B cell (primary cell): ENCODE results near the gene FGFR3. TPM values are rescaled to one million over a fixed set of nuclear protein-coding genes. Genes with fewer than 3 reads are reported as not detected.

Source experiments
- ATAC-seq: fragments of 200-7000 bp; cut with Tn5 transposase; one replicate; pipeline ENCODE4 v1.10.0; 2021; ENCODE audit warnings: low read depth, mild to moderate bottlenecking, moderate number of reproducible peaks, moderate library complexity
- CTCF ChIA-PET: fragments of 350-600 bp; sonication (Branson Sonifier 250); formaldehyde crosslinking; loops from one replicate; lab custom pipeline; 2021; ENCODE audit warnings: antibody characterized with exemption, inconsistent platforms; lab: Charles Lee
- POLR2A ChIA-PET: fragments of 350-600 bp; sonication (Branson Sonifier 250); formaldehyde crosslinking; loops from one replicate; lab custom pipeline; 2021; ENCODE audit warnings: antibody characterized with exemption; lab: Charles Lee
- DNase-seq: peaks from one replicate; pipeline ENCODE4 v3.0.0; 2013
- H2AFZ ChIP-seq: 2 replicates; pipeline ENCODE4 v1.6.1; 2012; ENCODE audit warnings: mild to moderate bottlenecking, low read depth, low read length; ENCODE audit not compliant: insufficient read depth, poor library complexity, severe bottlenecking
- H3K27ac ChIP-seq, 2 donors: 1 replicate in 1 of 2; 2 replicates in 1 of 2; pipeline ENCODE4 v1.5.1; 2012 to 2013; ENCODE audit warnings: low read length in 2 of 2, mild to moderate bottlenecking in 2 of 2, moderate library complexity in 1 of 2
- H3K27me3 ChIP-seq, 4 experiments: fragments of 200-600 bp in 1 of 4; sonication (generic) in 1 of 4; replicated peaks in 1 of 4; 1 replicate in 2 of 4; 2 replicates in 2 of 4; pipeline versions ENCODE4 v1.6.1 to v1.7.0; 2013 to 2016; ENCODE audit warnings: low read length in 3 of 4, mild to moderate bottlenecking in 2 of 4, mixed read lengths in 1 of 4, moderate library complexity in 1 of 4; ENCODE audit not compliant: insufficient read depth in 4 of 4, control insufficient read depth in 3 of 4; ENCODE audit errors: control extremely low read depth in 1 of 4
- H3K36me3 ChIP-seq, 2 experiments: replicated peaks in 1 of 2; 1 replicate in 1 of 2; 2 replicates in 1 of 2; pipeline versions ENCODE4 v1.6.1 to v1.7.1; 2013; ENCODE audit warnings: low read length in 1 of 2; ENCODE audit not compliant: insufficient read depth in 2 of 2, control insufficient read depth in 1 of 2; ENCODE audit errors: control extremely low read depth in 1 of 2, extremely low read depth in 1 of 2
- H3K4me1 ChIP-seq, 2 donors: fragments of 200-600 bp in 1 of 2; sonication (generic) in 1 of 2; 1 replicate in 1 of 2; 2 replicates in 1 of 2; pipeline versions ENCODE4 v1.5.1 to v1.6.1; 2013 to 2017; ENCODE audit warnings: low read length in 2 of 2; ENCODE audit not compliant: control insufficient read depth in 2 of 2, insufficient read depth in 2 of 2
- H3K4me2 ChIP-seq: replicated peaks from 2 replicates; pipeline ENCODE3; 2012; ENCODE audit warnings: mild to moderate bottlenecking, low read depth, low read length; ENCODE audit not compliant: poor library complexity, severe bottlenecking
- H3K4me3 ChIP-seq, 5 experiments: fragments of 200-600 bp in 1 of 5; sonication (generic) in 1 of 5; 1 replicate in 3 of 5; 2 replicates in 2 of 5; pipeline versions ENCODE4 v1.5.1 to v1.7.0; 2011 to 2016; ENCODE audit warnings: low read length in 4 of 5, mild to moderate bottlenecking in 4 of 5, low read depth in 2 of 5, control low read depth in 1 of 5, moderate library complexity in 1 of 5; ENCODE audit not compliant: insufficient read depth in 1 of 5; ENCODE audit errors: control extremely low read depth in 1 of 5, extremely low read depth in 1 of 5
- H3K79me2 ChIP-seq: fragments of 200-600 bp; sonication (generic); one replicate; pipeline ENCODE4 v1.6.0; 2016; ENCODE audit warnings: low read length; ENCODE audit not compliant: control insufficient read depth, insufficient read depth
- H3K9ac ChIP-seq: fragments of 200-600 bp; sonication (generic); 2 replicates; pipeline ENCODE4 v1.6.1; 2017; ENCODE audit warnings: mild to moderate bottlenecking, low read length, moderate library complexity
- H3K9me3 ChIP-seq, 3 donors: one replicate each; pipeline versions ENCODE4 v1.6.1 to v1.7.1; 2013; ENCODE audit warnings: low read length in 2 of 3; ENCODE audit not compliant: control insufficient read depth in 2 of 3, insufficient read depth in 1 of 3; ENCODE audit errors: control extremely low read depth in 1 of 3
- H4K20me1 ChIP-seq: 2 replicates; pipeline ENCODE4 v1.6.0; 2012; ENCODE audit warnings: mild to moderate bottlenecking, low read length; ENCODE audit not compliant: insufficient read depth, control insufficient read depth, poor library complexity, severe bottlenecking
- H3K27ac Mint-ChIP-seq: one replicate; pipeline ENCODE4 v1.8.0; 2021; ENCODE audit warnings: mixed read lengths
- H3K27me3 Mint-ChIP-seq: one replicate; pipeline ENCODE4 v1.8.0; 2021; ENCODE audit warnings: mixed read lengths
- H3K4me1 Mint-ChIP-seq: one replicate; pipeline ENCODE4 v1.8.0; 2021; ENCODE audit warnings: mixed read lengths
- H3K4me3 Mint-ChIP-seq: one replicate; pipeline ENCODE4 v1.8.0; 2021; ENCODE audit warnings: mixed read lengths
- H3K9me3 Mint-ChIP-seq: one replicate; pipeline ENCODE4 v1.8.0; 2022; ENCODE audit warnings: mixed read lengths; ENCODE audit not compliant: insufficient read depth
- EZH2 ChIP-seq: IDR thresholded peaks from 2 replicates; pipeline ENCODE4 v1.6.1; 2012; ENCODE audit warnings: borderline replicate concordance, low read depth, mild to moderate bottlenecking, moderate library complexity, low read length; ENCODE audit not compliant: insufficient read depth, poor library complexity, severe bottlenecking
- WGBS: methylation state at CpG from one replicate; pipeline ENCODE4 v1.1.5; 2013; ENCODE audit warnings: missing lambda C conversion rate; ENCODE audit not compliant: insufficient coverage; 5-methylcytosine and 5-hydroxymethylcytosine counted together
- intact Hi-C: fragments of 100-400 bp; cut with micrococcal nuclease; formaldehyde crosslinking; loops from one replicate; pipeline ENCODE4 v1.10.0; 2022
- polyA plus RNA-seq: library from polyadenylated mRNA; depleted of rRNA; stranded (reverse); fragments of >200 nt; gene quantifications from 2 replicates; pipeline ENCODE4 v1.2.3, GENCODE V29; 2012
- total RNA-seq, 2 donors: library from RNA; stranded (reverse); fragments of 120-200 nt in 1 of 2; gene quantifications; 1 replicate in 1 of 2; 2 replicates in 1 of 2; pipeline versions ENCODE4 v1.2.3 to v1.2.4, GENCODE V29; 2013 to 2022
- TF ChIP-seq, protein P1 (sequence below): fragments of 200-600 bp; IDR thresholded peaks from one replicate; pipeline ENCODE4 v1.8.0; 2022; ENCODE audit warnings: antibody characterized with exemption, mild to moderate bottlenecking

FGFR3 gene
- total and polyA plus RNA-seq, 2 donors (not counting 1 experiment from before 2014, with no cell fraction given), result not detected

GRCh38 chr4:1800805-1801204 lies 7.7 kb downstream of the FGFR3 start:
- H3K9ac ChIP-seq, result no peak overlapping the region
- H3K36me3 ChIP-seq, result no peaks in the 10 kb centered on the region
- H3K27me3 ChIP-seq, result peaks cover 0 to 37% (median 22%) of the 10 kb centered on the region in 4 experiments
- 89% methylated on average over 8 of the region's 10 CpGs for WGBS
- no peak overlapping the region for H2AFZ ChIP-seq
- TF ChIP-seq, protein P1, sequence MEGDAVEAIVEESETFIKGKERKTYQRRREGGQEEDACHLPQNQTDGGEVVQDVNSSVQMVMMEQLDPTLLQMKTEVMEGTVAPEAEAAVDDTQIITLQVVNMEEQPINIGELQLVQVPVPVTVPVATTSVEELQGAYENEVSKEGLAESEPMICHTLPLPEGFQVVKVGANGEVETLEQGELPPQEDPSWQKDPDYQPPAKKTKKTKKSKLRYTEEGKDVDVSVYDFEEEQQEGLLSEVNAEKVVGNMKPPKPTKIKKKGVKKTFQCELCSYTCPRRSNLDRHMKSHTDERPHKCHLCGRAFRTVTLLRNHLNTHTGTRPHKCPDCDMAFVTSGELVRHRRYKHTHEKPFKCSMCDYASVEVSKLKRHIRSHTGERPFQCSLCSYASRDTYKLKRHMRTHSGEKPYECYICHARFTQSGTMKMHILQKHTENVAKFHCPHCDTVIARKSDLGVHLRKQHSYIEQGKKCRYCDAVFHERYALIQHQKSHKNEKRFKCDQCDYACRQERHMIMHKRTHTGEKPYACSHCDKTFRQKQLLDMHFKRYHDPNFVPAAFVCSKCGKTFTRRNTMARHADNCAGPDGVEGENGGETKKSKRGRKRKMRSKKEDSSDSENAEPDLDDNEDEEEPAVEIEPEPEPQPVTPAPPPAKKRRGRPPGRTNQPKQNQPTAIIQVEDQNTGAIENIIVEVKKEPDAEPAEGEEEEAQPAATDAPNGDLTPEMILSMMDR, result no peak
- no peak for TF ChIP-seq EZH2
- no peak for DNase-seq
- no peak overlapping the region for H3K4me2 ChIP-seq
- intact Hi-C loops, result no loop called here
- Mint-ChIP-seq H3K27ac (no peak overlapping the region), H3K4me3 (no peak overlapping the region), H3K9me3 (no peaks in the 10 kb centered on the region), H3K27me3 (peaks cover 16% of the 10 kb centered on the region), H3K4me1 (no peaks in the 10 kb centered on the region)
- no peak overlapping the region for H3K4me3 ChIP-seq
- H4K20me1 ChIP-seq, result no peaks in the 10 kb centered on the region
- H3K27ac ChIP-seq, result no peak overlapping the region
- ChIA-PET CTCF (no interaction called here), POLR2A (no interaction called here)
- no peaks in the 10 kb centered on the region for H3K79me2 ChIP-seq
- H3K4me1 ChIP-seq, result peaks cover 3 to 10% of the 10 kb centered on the region in 2 donors
- ATAC-seq, result no peak
- peaks cover 0 to 4% (median 0%) of the 10 kb centered on the region in 3 donors for H3K9me3 ChIP-seq

DNA sequence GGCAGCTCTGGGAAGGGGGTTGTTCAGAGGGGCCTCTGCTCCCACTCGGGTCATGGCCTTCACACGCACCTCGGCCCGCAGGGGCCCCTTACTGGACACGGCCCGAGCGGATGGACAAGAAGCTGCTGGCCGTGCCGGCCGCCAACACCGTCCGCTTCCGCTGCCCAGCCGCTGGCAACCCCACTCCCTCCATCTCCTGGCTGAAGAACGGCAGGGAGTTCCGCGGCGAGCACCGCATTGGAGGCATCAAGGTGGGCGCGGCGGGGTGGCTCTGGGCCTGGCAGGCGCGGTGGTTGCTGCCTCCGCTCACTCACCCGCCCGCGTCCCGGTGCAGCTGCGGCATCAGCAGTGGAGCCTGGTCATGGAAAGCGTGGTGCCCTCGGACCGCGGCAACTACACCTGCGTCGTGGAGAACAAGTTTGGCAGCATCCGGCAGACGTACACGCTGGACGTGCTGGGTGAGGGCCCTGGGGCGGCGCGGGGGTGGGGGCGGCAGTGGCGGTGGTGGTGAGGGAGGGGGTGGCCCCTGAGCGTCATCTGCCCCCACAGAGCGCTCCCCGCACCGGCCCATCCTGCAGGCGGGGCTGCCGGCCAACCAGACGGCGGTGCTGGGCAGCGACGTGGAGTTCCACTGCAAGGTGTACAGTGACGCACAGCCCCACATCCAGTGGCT lies 8.3 kb downstream of the FGFR3 start:
- ChIA-PET POLR2A (no interaction called here), CTCF (no interaction called here)
- Mint-ChIP-seq H3K9me3 (no peaks in the 10 kb centered on the region), H3K4me3 (no peak overlapping the region), H3K27ac (no peak overlapping the region), H3K4me1 (no peaks in the 10 kb centered on the region), H3K27me3 (peaks cover 14% of the 10 kb centered on the region)
- Histone ChIP-seq H3K79me2 (no peaks in the 10 kb centered on the region), H3K9me3 (no peaks in the 10 kb centered on the region), H4K20me1 (no peaks in the 10 kb centered on the region), H3K4me3 (no peak overlapping the region), H3K36me3 (no peaks in the 10 kb centered on the region), H3K9ac (no peak overlapping the region), H3K27ac (no peak overlapping the region), H2AFZ (no peak overlapping the region), H3K4me2 (no peak overlapping the region), H3K4me1 (peaks cover 0 to 4% of the 10 kb centered on the region in 2 donors), H3K27me3 (peaks cover 0 to 31% (median 16%) of the 10 kb centered on the region in 4 experiments)
- DNase-seq (no peak), ATAC-seq (no peak)
- WGBS, result 98% methylated on average over 51 of the region's 56 CpGs
- intact Hi-C loops, result no loop called here
- TF ChIP-seq EZH2, result no peak
- TF ChIP-seq, protein P1, result no peak
